ENCODE results near the gene ABCC8. TPM values are rescaled to one million over a fixed set of nuclear protein-coding genes. Genes with fewer than 3 reads are reported as not detected.

Gene ABCC8
- total RNA-seq, 2 donors from 2014 or later: 0.55 TPM; not detected in 1

DNA sequence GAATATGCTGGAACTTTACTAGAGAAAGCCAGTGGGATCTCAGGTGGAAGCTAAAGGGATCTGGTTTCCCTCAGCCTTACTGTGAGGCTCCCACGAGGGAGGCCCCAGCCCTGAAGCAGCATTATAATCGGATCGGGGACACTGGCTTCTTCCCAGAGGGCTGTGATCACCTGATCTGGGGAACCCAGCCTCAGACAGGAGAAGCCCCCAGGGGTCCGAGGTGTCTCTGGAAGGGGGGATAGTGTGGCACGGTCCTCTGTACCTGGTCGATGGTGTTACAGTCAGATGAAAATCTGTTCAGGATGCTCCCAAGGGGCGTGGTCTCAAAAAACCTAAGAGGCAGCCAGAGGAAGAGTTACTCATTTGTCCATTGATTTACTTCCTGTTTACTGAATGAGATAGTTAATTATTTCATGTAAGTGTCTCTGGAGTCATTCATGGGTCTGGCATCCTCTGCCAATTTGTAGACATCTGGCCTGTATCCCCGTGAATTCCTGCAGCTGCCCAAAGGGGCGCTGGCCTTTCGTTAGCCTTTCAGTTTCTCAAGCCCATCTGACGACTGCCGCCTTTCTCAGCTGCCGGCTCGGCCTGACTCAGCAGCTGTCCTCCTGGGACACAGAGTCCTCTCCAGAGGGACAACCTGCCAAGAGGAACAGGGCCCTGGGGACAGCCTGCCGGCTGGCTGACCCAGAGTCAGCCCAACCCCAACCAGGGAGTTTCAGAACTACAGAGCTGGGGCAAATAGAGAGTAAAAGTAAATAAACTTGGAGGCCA lies 71.2 kb downstream of the ABCC8 start:
- H3K9me3 ChIP-seq (ENCODE audit: control insufficient read depth, low read length): no peaks in the 10 kb centered on the region
- WGBS, 2 experiments (ENCODE audit: insufficient coverage in 1 of 2, insufficient read length in 1 of 2): 65 to 73% methylated on average over 7 to 15 of the region's 15 CpGs
- Mint-ChIP-seq H3K36me3 (ENCODE audit: low read depth) (no peaks in the 10 kb centered on the region), H3K4me1 (peaks cover 2% of the 10 kb centered on the region), H3K27me3 (ENCODE audit: insufficient read depth) (peaks cover 5% of the 10 kb centered on the region), H3K9me3 (no peaks in the 10 kb centered on the region), H3K27ac (no peak overlapping the region), H3K4me3 (no peak overlapping the region)
- H3K4me1 ChIP-seq (ENCODE audit: control insufficient read depth, insufficient read depth, low read length): no peaks in the 10 kb centered on the region
- H3K9ac ChIP-seq (ENCODE audit: extremely low read depth, low read length, poor library complexity, severe bottlenecking): no peak overlapping the region
- H3K4me3 ChIP-seq (ENCODE audit: low read length): no peak overlapping the region
- no peaks in the 10 kb centered on the region for H3K36me3 ChIP-seq (ENCODE audit: control insufficient read depth, insufficient read depth, low read length)
- no peaks in the 10 kb centered on the region for H3K27me3 ChIP-seq (ENCODE audit: control insufficient read depth, insufficient read depth, low read length, poor library complexity, severe bottlenecking)
- no peak overlapping the region for H3K27ac ChIP-seq (ENCODE audit: low read depth, low read length)
- TF ChIP-seq, protein P1, sequence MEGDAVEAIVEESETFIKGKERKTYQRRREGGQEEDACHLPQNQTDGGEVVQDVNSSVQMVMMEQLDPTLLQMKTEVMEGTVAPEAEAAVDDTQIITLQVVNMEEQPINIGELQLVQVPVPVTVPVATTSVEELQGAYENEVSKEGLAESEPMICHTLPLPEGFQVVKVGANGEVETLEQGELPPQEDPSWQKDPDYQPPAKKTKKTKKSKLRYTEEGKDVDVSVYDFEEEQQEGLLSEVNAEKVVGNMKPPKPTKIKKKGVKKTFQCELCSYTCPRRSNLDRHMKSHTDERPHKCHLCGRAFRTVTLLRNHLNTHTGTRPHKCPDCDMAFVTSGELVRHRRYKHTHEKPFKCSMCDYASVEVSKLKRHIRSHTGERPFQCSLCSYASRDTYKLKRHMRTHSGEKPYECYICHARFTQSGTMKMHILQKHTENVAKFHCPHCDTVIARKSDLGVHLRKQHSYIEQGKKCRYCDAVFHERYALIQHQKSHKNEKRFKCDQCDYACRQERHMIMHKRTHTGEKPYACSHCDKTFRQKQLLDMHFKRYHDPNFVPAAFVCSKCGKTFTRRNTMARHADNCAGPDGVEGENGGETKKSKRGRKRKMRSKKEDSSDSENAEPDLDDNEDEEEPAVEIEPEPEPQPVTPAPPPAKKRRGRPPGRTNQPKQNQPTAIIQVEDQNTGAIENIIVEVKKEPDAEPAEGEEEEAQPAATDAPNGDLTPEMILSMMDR (conservative IDR thresholded peaks at IDR 0.05): peak; percentile 33
- DNase-seq: peak; percentile 76

DNA sequence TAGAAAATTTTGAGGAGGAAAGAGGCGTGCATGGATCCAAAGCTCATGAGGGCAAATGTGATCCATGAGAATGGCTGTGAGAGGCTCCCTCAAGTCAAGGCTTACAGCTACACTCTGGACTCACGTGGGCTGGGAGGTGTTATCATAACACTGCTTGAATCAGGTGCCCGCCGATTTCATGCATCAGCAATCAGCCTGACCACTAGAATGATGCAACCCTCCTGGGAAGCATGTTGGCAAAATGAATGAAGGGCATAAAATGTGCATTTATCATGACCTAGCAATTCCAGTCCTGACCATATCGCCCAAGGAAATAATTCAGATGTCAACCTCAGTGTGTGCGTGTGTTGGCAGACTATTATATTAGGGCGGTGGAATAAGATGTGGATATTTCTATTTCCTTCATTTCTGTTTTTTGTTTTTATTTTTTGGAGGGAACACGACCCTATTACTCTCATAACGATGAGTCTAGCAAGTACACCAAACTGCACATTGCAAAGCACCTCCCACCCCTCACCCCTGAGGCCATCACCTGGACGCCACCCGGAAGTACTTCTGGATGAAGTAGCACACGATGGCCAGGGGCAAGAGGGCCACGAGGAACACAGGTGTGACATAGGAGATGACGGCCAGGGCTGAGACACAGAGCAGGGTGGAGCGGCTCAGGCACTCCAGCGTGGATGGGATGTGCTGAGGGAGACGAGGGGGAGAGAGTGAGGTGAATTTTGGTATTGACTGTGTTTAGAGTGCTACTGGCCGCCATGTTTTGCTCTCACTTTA lies 72.5 kb downstream of the ABCC8 start:
- WGBS, 2 experiments (ENCODE audit: insufficient coverage in 1 of 2, insufficient read length in 1 of 2): 90 to 92% methylated on average over 12 to 18 of the region's 18 CpGs
- no peaks in the 10 kb centered on the region for H3K9me3 Mint-ChIP-seq
- H3K27me3 Mint-ChIP-seq (ENCODE audit: insufficient read depth): peaks cover 10% of the 10 kb centered on the region
- H3K4me1 Mint-ChIP-seq: peaks cover 2% of the 10 kb centered on the region
- no peak overlapping the region for H3K27ac Mint-ChIP-seq
- TF ChIP-seq, protein P1 (conservative IDR thresholded peaks at IDR 0.05): no peak
- no peaks in the 10 kb centered on the region for H3K27me3 ChIP-seq (ENCODE audit: control insufficient read depth, insufficient read depth, low read length, poor library complexity, severe bottlenecking)
- no peaks in the 10 kb centered on the region for H3K36me3 Mint-ChIP-seq (ENCODE audit: low read depth)
- H3K4me1 ChIP-seq (ENCODE audit: control insufficient read depth, insufficient read depth, low read length): no peaks in the 10 kb centered on the region
- no peak overlapping the region for H3K4me3 Mint-ChIP-seq
- H3K36me3 ChIP-seq (ENCODE audit: control insufficient read depth, insufficient read depth, low read length): no peaks in the 10 kb centered on the region
- no peaks in the 10 kb centered on the region for H3K9me3 ChIP-seq (ENCODE audit: control insufficient read depth, low read length)
- no peak overlapping the region for H3K27ac ChIP-seq (ENCODE audit: low read depth, low read length)
- H3K9ac ChIP-seq (ENCODE audit: extremely low read depth, low read length, poor library complexity, severe bottlenecking): no peak overlapping the region
- DNase-seq: no peak
- no peak overlapping the region for H3K4me3 ChIP-seq (ENCODE audit: low read length)

DNA sequence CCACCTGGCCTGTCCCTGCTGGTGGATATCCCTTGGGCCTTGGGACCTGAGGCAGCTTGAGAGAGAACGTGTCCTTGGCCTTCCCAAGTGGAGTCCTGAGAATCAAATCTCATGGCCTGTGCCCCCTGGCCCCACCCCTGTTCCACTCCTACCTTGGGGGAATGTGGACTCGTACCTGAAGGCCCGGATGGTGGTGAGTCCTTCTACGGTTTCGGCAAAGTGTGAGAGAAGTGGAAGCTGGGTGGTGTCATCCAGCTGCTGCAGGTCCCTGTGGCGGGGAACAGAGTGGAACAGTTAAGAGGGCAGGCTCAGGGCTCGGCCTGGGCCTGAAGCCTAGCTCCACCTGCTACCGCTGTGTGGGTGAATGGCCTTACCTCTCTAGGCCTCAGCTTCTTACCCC lies 74.2 kb downstream of the ABCC8 start:
- Mint-ChIP-seq H3K4me1 (peaks cover 2% of the 10 kb centered on the region), H3K4me3 (no peak overlapping the region), H3K9me3 (no peaks in the 10 kb centered on the region), H3K27ac (no peak overlapping the region), H3K27me3 (ENCODE audit: insufficient read depth) (peaks cover 8% of the 10 kb centered on the region), H3K36me3 (ENCODE audit: low read depth) (no peaks in the 10 kb centered on the region)
- H3K27me3 ChIP-seq (ENCODE audit: control insufficient read depth, insufficient read depth, low read length, poor library complexity, severe bottlenecking): no peaks in the 10 kb centered on the region
- no peaks in the 10 kb centered on the region for H3K4me1 ChIP-seq (ENCODE audit: control insufficient read depth, insufficient read depth, low read length)
- H3K36me3 ChIP-seq (ENCODE audit: control insufficient read depth, insufficient read depth, low read length): no peaks in the 10 kb centered on the region
- WGBS, 2 experiments (ENCODE audit: insufficient coverage in 1 of 2, insufficient read length in 1 of 2): 90 to 95% methylated on average over 6 to 8 of the region's 8 CpGs
- TF ChIP-seq, protein P1 (conservative IDR thresholded peaks at IDR 0.05): no peak
- H3K4me3 ChIP-seq (ENCODE audit: low read length): no peak overlapping the region
- no peak for DNase-seq
- H3K9ac ChIP-seq (ENCODE audit: extremely low read depth, low read length, poor library complexity, severe bottlenecking): no peak overlapping the region
- no peaks in the 10 kb centered on the region for H3K9me3 ChIP-seq (ENCODE audit: control insufficient read depth, low read length)
- no peak overlapping the region for H3K27ac ChIP-seq (ENCODE audit: low read depth, low read length)
